Femur (tissue), 1 donor: ENCODE data around the gene SPI1.
"Not testable (repeated sequence)": the region's sequence is repeated elsewhere in the genome, so short reads cannot be mapped to it uniquely, and the experiment has no call there.

Experiments
- DNase-seq: peaks from one replicate; pipeline ENCODE4 v3.0.0-alpha.2; 2017

SPI1 gene

GRCh38 chr11:47317064-47317828, 61.1 kb downstream of the SPI1 start:
- DNase-seq: no peak

DNA sequence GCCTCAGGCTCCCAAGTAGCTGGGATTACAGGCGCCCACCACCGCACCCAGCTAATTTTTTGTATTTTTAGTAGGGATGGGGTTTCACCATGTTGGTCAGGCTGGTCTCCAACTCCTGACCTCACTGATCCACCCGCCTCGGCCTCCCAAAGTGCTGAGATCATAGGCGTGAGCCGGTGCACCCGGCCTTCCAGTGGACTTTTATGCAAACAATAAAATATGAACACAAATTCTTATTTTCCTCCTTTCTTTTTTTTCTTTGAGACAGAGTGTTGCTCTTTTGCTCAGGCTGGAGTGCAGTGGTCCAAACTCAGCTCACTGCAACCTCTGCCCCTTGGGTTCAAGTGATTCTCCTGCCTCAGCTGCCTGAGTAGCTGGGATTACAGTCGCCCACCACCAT, 61.8 kb downstream of the SPI1 start:
- DNase-seq: not testable (repeated sequence)

DNA sequence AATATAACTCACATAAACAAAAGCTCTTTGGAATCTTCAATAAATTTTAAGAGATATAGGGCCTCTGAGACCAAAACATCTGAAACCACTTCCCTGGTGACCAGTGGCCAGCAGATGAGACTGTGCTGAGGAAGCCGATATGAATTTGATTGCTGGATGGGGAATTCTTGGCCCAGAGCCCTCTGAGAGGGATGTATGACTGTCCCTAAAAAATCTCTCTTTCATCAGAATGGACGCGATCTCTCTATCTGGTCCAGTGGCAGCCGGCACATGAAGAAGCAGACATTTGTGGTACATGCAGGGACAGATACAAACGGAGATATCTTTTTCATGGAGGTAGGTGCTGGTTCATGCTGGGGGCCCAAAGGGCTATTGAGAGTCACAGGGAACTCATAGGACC, 63.4 kb downstream of the SPI1 start:
- no peak for DNase-seq

GRCh38 chr11:47308050-47308823, 70.1 kb downstream of the SPI1 start:
- no peak for DNase-seq

- no peak for DNase-seq
Observed at GRCh38 chr11:47306484-47306844, 71.9 kb downstream of the SPI1 start.

- no peak for DNase-seq
Observed at GRCh38 chr11:47305734-47306483, 72.4 kb downstream of the SPI1 start.
